DND-41 (cell line): ENCODE measurements around the gene FARSA.
A peak's percentile ranks its signal among the peaks of the same experiment; 100 is the strongest.

Experiments used
- ATAC-seq: fragments of 200-7000 bp; cut with Tn5 transposase; 3 replicates; pipeline ENCODE4 v1.9.1; 2021; ENCODE audit warnings: low read depth; ENCODE audit not compliant: insufficient read depth
- DNase-seq: peaks from one replicate; pipeline ENCODE4 v3.0.0-alpha.2; 2020
- H2AFZ ChIP-seq: 2 replicates; pipeline ENCODE4 v1.6.0; 2012; ENCODE audit warnings: low read depth, low read length
- H3K27ac ChIP-seq: 2 replicates; pipeline ENCODE4 v1.5.1; 2012; ENCODE audit warnings: low read length, inconsistent platforms
- H3K27me3 ChIP-seq: fragments of 200-600 bp; sonication (generic); 2 replicates; pipeline ENCODE4 v1.6.0; 2012; ENCODE audit warnings: low read length, mild to moderate bottlenecking, inconsistent platforms; ENCODE audit not compliant: insufficient read depth, poor library complexity
- H3K36me3 ChIP-seq: 2 replicates; pipeline ENCODE4 v1.5.1; 2012; ENCODE audit warnings: low read length, inconsistent platforms; ENCODE audit not compliant: insufficient read depth
- H3K4me1 ChIP-seq: 2 replicates; pipeline ENCODE4 v1.5.1; 2012; ENCODE audit warnings: mild to moderate bottlenecking, low read length; ENCODE audit not compliant: insufficient read depth
- H3K4me2 ChIP-seq: 2 replicates; pipeline ENCODE4 v1.6.0; 2012; ENCODE audit warnings: mild to moderate bottlenecking, moderate library complexity, low read length, inconsistent platforms; ENCODE audit not compliant: insufficient read depth
- H3K4me3 ChIP-seq, 2 experiments: fragments of 200-600 bp in 1 of 2; shearing (Covaris generic) in 1 of 2; 2 replicates each; pipeline ENCODE4 v1.5.1; 2012 to 2016; ENCODE audit warnings: inconsistent platforms in 2 of 2, low read length in 2 of 2, mild to moderate bottlenecking in 2 of 2, low read depth in 1 of 2, moderate library complexity in 1 of 2
- H3K79me2 ChIP-seq: 2 replicates; pipeline ENCODE4 v1.6.0; 2012; ENCODE audit warnings: low read length, inconsistent platforms; ENCODE audit not compliant: insufficient read depth
- H3K9ac ChIP-seq: 2 replicates; pipeline ENCODE4 v1.6.0; 2012; ENCODE audit warnings: low read depth, mild to moderate bottlenecking, inconsistent platforms, low read length, moderate library complexity
- H3K9me3 ChIP-seq: 2 replicates; pipeline ENCODE4 v1.5.1; 2012; ENCODE audit warnings: low read length, moderate library complexity, mild to moderate bottlenecking, inconsistent platforms; ENCODE audit not compliant: insufficient read depth, severe bottlenecking
- H4K20me1 ChIP-seq: 2 replicates; pipeline ENCODE4 v1.6.0; 2012; ENCODE audit warnings: low read length; ENCODE audit not compliant: insufficient read depth
- CTCF ChIP-seq: IDR thresholded peaks from 2 replicates; pipeline ENCODE4 v1.5.1; 2012; ENCODE audit warnings: borderline replicate concordance, low read length, moderate library complexity, mild to moderate bottlenecking; ENCODE audit not compliant: poor library complexity, severe bottlenecking; ENCODE audit errors: extremely low read depth
- EZH2 ChIP-seq: IDR thresholded peaks from 3 replicates; pipeline ENCODE4 v1.6.1; 2012; ENCODE audit warnings: borderline replicate concordance, low read depth, mild to moderate bottlenecking, moderate library complexity, low read length, inconsistent platforms; ENCODE audit not compliant: severe bottlenecking

FARSA gene

GRCh38 chr19:12954612-12954962 lies 21.1 kb upstream of the FARSA start:
- H3K27ac ChIP-seq = peak overlapping the region; percentile 43; the same call in 1 of the 2 replicates
- no peaks in the 10 kb centered on the region for H3K9me3 ChIP-seq
- H3K36me3 ChIP-seq = peaks cover 67% of the 10 kb centered on the region
- no peak overlapping the region for H2AFZ ChIP-seq
- H3K79me2 ChIP-seq = peaks cover 73% of the 10 kb centered on the region
- H3K4me3 ChIP-seq = peak overlapping the region in 1 of 2 experiments; percentile 12; a peak in 1 of 4 replicates
- DNase-seq (no peak), ATAC-seq (no peak)
- TF ChIP-seq CTCF (no peak), EZH2 (no peak)
- peak overlapping the region; percentile 14; the same call in 1 of the 2 replicates for H3K9ac ChIP-seq
- H3K27me3 ChIP-seq = no peaks in the 10 kb centered on the region
- peaks cover 49% of the 10 kb centered on the region for H3K4me1 ChIP-seq
- H3K4me2 ChIP-seq = peak overlapping the region; percentile 82
- peaks cover 25% of the 10 kb centered on the region for H4K20me1 ChIP-seq

- no peaks in the 10 kb centered on the region for H3K27me3 ChIP-seq
- H4K20me1 ChIP-seq = peaks cover 30% of the 10 kb centered on the region
- H2AFZ ChIP-seq = no peak overlapping the region
- H3K4me1 ChIP-seq = peaks cover 50% of the 10 kb centered on the region
- DNase-seq = no peak
- H3K4me2 ChIP-seq = peak overlapping the region; percentile 82
- peak overlapping the region; percentile 43; the same call in 1 of the 2 replicates for H3K27ac ChIP-seq
- H3K36me3 ChIP-seq = peaks cover 72% of the 10 kb centered on the region
- TF ChIP-seq CTCF (no peak), EZH2 (no peak)
- no peaks in the 10 kb centered on the region for H3K9me3 ChIP-seq
- peaks cover 79% of the 10 kb centered on the region for H3K79me2 ChIP-seq
- ATAC-seq = no peak
- H3K9ac ChIP-seq = peak overlapping the region; percentile 14; the same call in 1 of the 2 replicates
- peak overlapping the region in 1 of 2 experiments; percentile 12; a peak in 1 of 4 replicates for H3K4me3 ChIP-seq
Observed at GRCh38 chr19:12953799-12954611, 20.5 kb upstream of the FARSA start.

- Histone ChIP-seq H3K27ac (no peak overlapping the region), H4K20me1 (peaks cover 38% of the 10 kb centered on the region), H3K4me1 (peaks cover 58% of the 10 kb centered on the region), H3K27me3 (no peaks in the 10 kb centered on the region), H2AFZ (no peak overlapping the region), H3K79me2 (peaks cover 86% of the 10 kb centered on the region), H3K4me3 (no peak overlapping the region), H3K9me3 (no peaks in the 10 kb centered on the region), H3K9ac (no peak overlapping the region), H3K36me3 (peaks cover 80% of the 10 kb centered on the region), H3K4me2 (no peak overlapping the region)
- ATAC-seq (no peak), DNase-seq (no peak)
- TF ChIP-seq EZH2 = no peak
Observed at GRCh38 chr19:12953138-12953798, 19.8 kb upstream of the FARSA start.
